Endothelial cell of umbilical vein (primary cell): ENCODE results near the gene PFN2. TPM values are rescaled to one million over a fixed set of nuclear protein-coding genes. Genes with fewer than 3 reads are reported as not detected.

ENCODE experiments used
- BruUV-seq: library from RNA; stranded (reverse); fragments of 400-500 nt; replicated peaks from 2 replicates; lab custom pipeline; 2021; lab: Mats Ljungman, UMichigan
- CTCF ChIA-PET: fragments of 300-600, 350-600 bp; sonication (Branson Sonifier 250); formaldehyde crosslinking; loops from one replicate; lab custom pipeline; 2021; ENCODE audit warnings: antibody characterized with exemption, inconsistent platforms; lab: Charles Lee
- POLR2A ChIA-PET: fragments of 300-600, 350-600 bp; sonication (Branson Sonifier 250); formaldehyde crosslinking; loops from one replicate; lab custom pipeline; 2021; ENCODE audit warnings: antibody characterized with exemption, inconsistent platforms; lab: Charles Lee
- DNase-seq: peaks from one replicate; pipeline ENCODE4 v3.0.0-alpha.2; 2011; ENCODE audit warnings: low read depth, low spot score
- FAIRE-seq: peaks from 2 replicates; lab custom pipeline; 2011; peaks lifted over from hg19 to GRCh38; lab: Jason Lieb, UNC
- H2AFZ ChIP-seq: 2 replicates; pipeline ENCODE4 v1.6.0; 2012; ENCODE audit warnings: low read depth, low read length, control low read depth, inconsistent platforms
- H3K27ac ChIP-seq: 2 replicates; pipeline ENCODE4 v1.5.1; 2011; ENCODE audit warnings: low read depth, mild to moderate bottlenecking, control low read depth, low read length, moderate library complexity; ENCODE audit not compliant: insufficient read depth
- H3K27me3 ChIP-seq, 2 experiments: 2 replicates each; pipeline versions ENCODE4 v1.6.0 to v1.6.1; 2011; ENCODE audit warnings: low read length in 2 of 2, mixed read lengths in 1 of 2; ENCODE audit not compliant: control insufficient read depth in 2 of 2, insufficient read depth in 2 of 2
- H3K36me3 ChIP-seq, 2 experiments: 2 replicates in 1 of 2; 3 replicates in 1 of 2; pipeline ENCODE4 v1.5.1; 2011; ENCODE audit warnings: low read length in 2 of 2, mild to moderate bottlenecking in 1 of 2, moderate library complexity in 1 of 2; ENCODE audit not compliant: control insufficient read depth in 2 of 2, insufficient read depth in 2 of 2; ENCODE audit errors: extremely low read depth in 1 of 2
- H3K4me1 ChIP-seq: 3 replicates; pipeline ENCODE4 v1.5.1; 2011; ENCODE audit warnings: mild to moderate bottlenecking, low read length; ENCODE audit not compliant: control insufficient read depth, insufficient read depth; ENCODE audit errors: extremely low read depth
- H3K4me2 ChIP-seq: 2 replicates; pipeline ENCODE4 v1.6.1; 2011; ENCODE audit warnings: low read length, control low read depth, mixed read lengths; ENCODE audit not compliant: insufficient read depth
- H3K4me3 ChIP-seq, 3 experiments: fragments of 200-600 bp in 1 of 3; sonication (generic), shearing (Covaris generic) in 1 of 3; replicated peaks in 1 of 3; 2 replicates each; pipeline ENCODE4 v1.5.1; 2011 to 2016; ENCODE audit warnings: control low read depth in 3 of 3, low read length in 3 of 3, mild to moderate bottlenecking in 2 of 3, inconsistent platforms in 1 of 3, low read depth in 1 of 3, moderate library complexity in 1 of 3; ENCODE audit not compliant: insufficient read depth in 1 of 3
- H3K79me2 ChIP-seq: 2 replicates; pipeline ENCODE4 v1.6.0; 2012; ENCODE audit warnings: low read length, inconsistent platforms; ENCODE audit not compliant: control insufficient read depth, insufficient read depth
- H3K9ac ChIP-seq: replicated peaks from 2 replicates; pipeline ENCODE3; 2011; ENCODE audit warnings: low read length, control low read depth; ENCODE audit not compliant: insufficient read depth; ENCODE audit errors: extremely low read depth
- H3K9me1 ChIP-seq: replicated peaks from 3 replicates; pipeline ENCODE4 v1.6.0; 2011; ENCODE audit warnings: mild to moderate bottlenecking, low read length; ENCODE audit not compliant: control insufficient read depth, insufficient read depth; ENCODE audit errors: extremely low read depth
- H3K9me3 ChIP-seq: replicated peaks from 2 replicates; pipeline ENCODE4 v1.5.1; 2012; ENCODE audit warnings: low read length, inconsistent platforms; ENCODE audit not compliant: control insufficient read depth, insufficient read depth
- H4K20me1 ChIP-seq: replicated peaks from 2 replicates; pipeline ENCODE3; 2011; ENCODE audit warnings: mild to moderate bottlenecking, low read length; ENCODE audit not compliant: control insufficient read depth, insufficient read depth; ENCODE audit errors: extremely low read depth
- CTCF ChIP-seq, 2 donors: IDR thresholded peaks; 1 replicate in 1 of 2; 2 replicates in 1 of 2; pipeline ENCODE4 v1.5.1; 2011; ENCODE audit warnings: low read length in 2 of 2, mild to moderate bottlenecking in 2 of 2, moderate library complexity in 2 of 2, control low read depth in 1 of 2, inconsistent platforms in 1 of 2, low read depth in 1 of 2; ENCODE audit not compliant: insufficient read depth in 1 of 2; ENCODE audit errors: extremely low read depth in 1 of 2
- EZH2 ChIP-seq: IDR thresholded peaks from 2 replicates; pipeline ENCODE4 v1.6.1; 2012; ENCODE audit warnings: borderline replicate concordance, low read depth, mild to moderate bottlenecking, moderate library complexity, low read length, inconsistent platforms; ENCODE audit not compliant: severe bottlenecking
- FOS ChIP-seq: IDR thresholded peaks from 2 replicates; pipeline ENCODE4 v1.6.1; 2011; ENCODE audit warnings: mild to moderate bottlenecking, low read length, moderate library complexity, borderline replicate concordance; ENCODE audit not compliant: insufficient read depth
- GATA2 ChIP-seq: IDR thresholded peaks from 2 replicates; pipeline ENCODE4 v1.7.0; 2011; ENCODE audit warnings: low read depth, mild to moderate bottlenecking, moderate library complexity, mixed read lengths, low read length; ENCODE audit not compliant: insufficient read length, insufficient read depth
- JUN ChIP-seq: IDR thresholded peaks from 2 replicates; pipeline ENCODE4 v1.6.1; 2011; ENCODE audit warnings: borderline replicate concordance, low read depth; ENCODE audit not compliant: insufficient read length, insufficient read depth
- MAX ChIP-seq: IDR thresholded peaks from 2 replicates; pipeline ENCODE4 v1.6.1; 2011; ENCODE audit not compliant: insufficient read depth, insufficient read length
- MYC ChIP-seq: IDR thresholded peaks from one replicate; pipeline ENCODE4 v1.6.1; 2011; ENCODE audit warnings: mild to moderate bottlenecking, low read depth, low read length
- POLR2A ChIP-seq: IDR thresholded peaks from 2 replicates; pipeline ENCODE4 v1.6.1; 2012; ENCODE audit warnings: low read depth, mild to moderate bottlenecking, control low read depth, low read length
- POLR2AphosphoS5 ChIP-seq: IDR thresholded peaks from 2 replicates; pipeline ENCODE4 v1.6.1; 2012; ENCODE audit warnings: low read depth, mild to moderate bottlenecking, control low read depth, low read length, moderate library complexity; ENCODE audit not compliant: insufficient read depth
- dilution Hi-C: fragments of 300-500 bp; cut with MboI; formaldehyde crosslinking; loops from one replicate; pipeline ENCODE4 v1.15.0; 2019; ENCODE audit warnings: low sequenced_read_pairs; ENCODE audit not compliant: extremely low pct_ligation_motif_present
- intact Hi-C: fragments of 100-400 bp; cut with micrococcal nuclease; formaldehyde crosslinking; loops from one replicate; pipeline ENCODE4 v1.10.0; 2022
- polyA plus RNA-seq, 4 experiments: library from polyadenylated mRNA; depleted of rRNA in 3 of 4; stranded (reverse) in 3 of 4; unstranded in 1 of 4; fragments of >200 nt; gene quantifications; 2 replicates each; pipeline versions ENCODE4 v1.2.1 to v1.2.3, GENCODE V29; 2011 to 2012; ENCODE audit warnings: missing spikeins in 1 of 4
- total RNA-seq: library from RNA; stranded (reverse); gene quantifications from 2 replicates; pipeline ENCODE4 v1.2.3, GENCODE V29; 2021

PFN2 gene
- total and polyA plus RNA-seq, 2 donors (not counting 3 experiments of a cell fraction or from before 2014, with no cell fraction given): 97.1 to 165 TPM

- H3K79me2 ChIP-seq: no peaks in the 10 kb centered on the region
- H3K4me1 ChIP-seq: no peaks in the 10 kb centered on the region
- H3K9ac ChIP-seq: no peak overlapping the region
- ChIA-PET POLR2A (no interaction called here), CTCF (no interaction called here)
- no TSS peak for BruUV-seq
- peaks cover 5 to 8% of the 10 kb centered on the region in 2 experiments for H3K27me3 ChIP-seq
- dilution Hi-C loops: no loop called here
- no peak overlapping the region for H3K27ac ChIP-seq
- no peak for TF ChIP-seq MYC
- no peak for TF ChIP-seq POLR2AphosphoS5
- no peak for TF ChIP-seq JUN
- TF ChIP-seq EZH2: no peak
- TF ChIP-seq FOS: no peak
- TF ChIP-seq MAX: no peak
- no peak for TF ChIP-seq GATA2
- no peaks in the 10 kb centered on the region for H3K36me3 ChIP-seq
- no peak overlapping the region for H3K4me2 ChIP-seq
- H4K20me1 ChIP-seq: no peaks in the 10 kb centered on the region
- DNase-seq: no peak
- H3K9me1 ChIP-seq: no peaks in the 10 kb centered on the region
- no peak overlapping the region for H2AFZ ChIP-seq
- FAIRE-seq: no peak
- no peaks in the 10 kb centered on the region for H3K9me3 ChIP-seq
- intact Hi-C loops: no loop called here
- H3K4me3 ChIP-seq: no peak overlapping the region
These were observed 18.6 kb upstream of the PFN2 start for GRCh38 chr3:149989307-149989706.

- dilution Hi-C loops: no loop called here
- no peak overlapping the region for H2AFZ ChIP-seq
These were observed 12.9 kb upstream of the PFN2 start for GRCh38 chr3:149983628-149984027.

More at GRCh38 chr3:149983628-149984027, 12.9 kb upstream of the PFN2 start:
- no peak for TF ChIP-seq JUN
- no peak for TF ChIP-seq POLR2AphosphoS5
- TF ChIP-seq CTCF (IDR thresholded peaks at IDR 0.05; ENCODE audit: extremely low read depth in 1 of 2, insufficient read depth in 1 of 2, low read depth in 1 of 2, low read length in 2 of 2): no peak
- TF ChIP-seq MYC: no peak
- no peak for TF ChIP-seq MAX
- TF ChIP-seq FOS: no peak
- TF ChIP-seq EZH2: no peak
- TF ChIP-seq GATA2: no peak
- no peak for TF ChIP-seq POLR2A
- no peaks in the 10 kb centered on the region for H3K36me3 ChIP-seq
- no peak overlapping the region for H3K9ac ChIP-seq
- no TSS peak for BruUV-seq
- no peaks in the 10 kb centered on the region for H4K20me1 ChIP-seq
- H3K9me1 ChIP-seq: no peaks in the 10 kb centered on the region
- intact Hi-C loops: no loop called here
- H3K79me2 ChIP-seq: no peaks in the 10 kb centered on the region
- no peaks in the 10 kb centered on the region for H3K4me1 ChIP-seq
- H3K27me3 ChIP-seq: peaks cover 2 to 3% of the 10 kb centered on the region in 2 experiments
- POLR2A ChIA-PET: no interaction called here
- H3K27ac ChIP-seq: no peak overlapping the region
- CTCF ChIA-PET: interaction anchor here (1.1 to 1.7 kb wide), 4 partner anchors 12 to 201 kb away, joined by 3 to 7 read pairs (median 6); no protein-coding TSS in a partner anchor
- no peak for DNase-seq
- H3K4me2 ChIP-seq: no peak overlapping the region
- no peak overlapping the region for H3K4me3 ChIP-seq
- peak; percentile 35 for FAIRE-seq
- H3K9me3 ChIP-seq: no peaks in the 10 kb centered on the region
